ENCODE measurements around the gene CNTNAP1.

Gene CNTNAP1

DNA sequence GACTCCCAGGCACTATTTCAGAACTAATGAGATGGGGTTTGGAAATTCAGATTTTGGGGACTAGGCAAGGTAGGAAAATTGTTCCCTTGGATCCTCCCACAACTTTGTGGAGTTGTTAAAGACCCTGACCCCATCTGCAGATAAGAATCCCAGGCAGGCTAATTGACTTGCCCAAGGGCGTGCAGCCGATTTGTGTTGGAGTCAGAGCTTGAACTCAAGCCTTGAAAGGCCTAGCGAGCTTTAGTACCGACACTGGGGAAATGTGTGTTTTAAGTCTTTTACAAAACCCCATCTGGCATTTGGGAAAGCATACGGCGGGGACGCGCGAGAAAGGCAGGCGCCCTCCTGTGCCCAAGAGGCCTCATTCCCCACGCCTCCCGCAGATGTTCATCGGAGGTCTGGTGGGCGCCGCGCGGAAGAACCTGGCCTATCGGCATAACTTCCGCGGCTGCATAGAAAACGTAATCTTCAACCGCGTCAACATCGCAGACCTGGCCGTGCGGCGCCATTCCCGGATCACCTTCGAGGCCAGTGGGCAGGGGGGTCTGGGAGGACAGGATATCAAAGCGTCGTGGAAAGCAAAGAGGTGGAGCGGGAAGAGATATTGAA lies 4.3 kb downstream of the CNTNAP1 start:
- H3K9me3 Mint-ChIP-seq: no peaks in the 10 kb centered on the region
- no peak overlapping the region for H3K4me3 Mint-ChIP-seq
- ATAC-seq (ENCODE audit: low read depth) (no peak), DNase-seq (ENCODE audit: low spot score in 2 of 2) (no peak)
- H3K4me1 Mint-ChIP-seq: peaks cover 14% of the 10 kb centered on the region
- H3K27ac Mint-ChIP-seq: no peak overlapping the region
- no peaks in the 10 kb centered on the region for H3K27me3 Mint-ChIP-seq
- H3K36me3 Mint-ChIP-seq: peaks cover 8% of the 10 kb centered on the region

DNA sequence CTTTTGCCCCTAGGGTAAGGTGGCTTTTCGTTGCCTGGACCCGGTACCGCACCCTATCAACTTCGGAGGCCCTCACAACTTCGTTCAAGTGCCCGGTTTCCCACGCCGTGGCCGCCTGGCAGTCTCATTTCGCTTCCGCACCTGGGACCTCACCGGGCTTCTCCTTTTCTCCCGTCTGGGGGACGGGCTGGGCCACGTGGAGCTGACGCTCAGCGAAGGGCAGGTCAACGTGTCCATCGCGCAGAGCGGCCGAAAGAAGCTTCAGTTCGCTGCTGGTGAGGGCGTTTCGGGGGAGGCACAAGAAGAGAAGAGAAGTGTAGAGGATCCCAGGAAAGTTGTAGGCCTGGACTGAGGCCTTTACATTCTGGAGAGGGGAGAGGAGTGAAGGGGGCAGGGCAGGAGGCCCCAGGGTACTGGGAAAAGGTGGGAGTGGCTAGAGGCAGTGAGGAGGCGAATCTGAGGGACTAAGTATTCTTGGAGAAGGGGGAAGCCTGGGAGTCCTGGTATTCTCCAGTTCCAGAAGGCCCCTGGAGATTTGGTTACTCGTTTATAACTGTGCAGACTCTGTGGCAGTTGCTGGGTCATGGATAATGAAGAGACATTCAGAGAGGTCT lies 5.5 kb downstream of the CNTNAP1 start:
- H3K4me3 Mint-ChIP-seq: no peak overlapping the region
- no peak overlapping the region for H3K27ac Mint-ChIP-seq
- DNase-seq (ENCODE audit: low spot score in 2 of 2) (no peak), ATAC-seq (ENCODE audit: low read depth) (no peak)
- no peaks in the 10 kb centered on the region for H3K9me3 Mint-ChIP-seq
- peaks cover 7% of the 10 kb centered on the region for H3K4me1 Mint-ChIP-seq
- H3K27me3 Mint-ChIP-seq: no peaks in the 10 kb centered on the region
- H3K36me3 Mint-ChIP-seq: peaks cover 10% of the 10 kb centered on the region

DNA sequence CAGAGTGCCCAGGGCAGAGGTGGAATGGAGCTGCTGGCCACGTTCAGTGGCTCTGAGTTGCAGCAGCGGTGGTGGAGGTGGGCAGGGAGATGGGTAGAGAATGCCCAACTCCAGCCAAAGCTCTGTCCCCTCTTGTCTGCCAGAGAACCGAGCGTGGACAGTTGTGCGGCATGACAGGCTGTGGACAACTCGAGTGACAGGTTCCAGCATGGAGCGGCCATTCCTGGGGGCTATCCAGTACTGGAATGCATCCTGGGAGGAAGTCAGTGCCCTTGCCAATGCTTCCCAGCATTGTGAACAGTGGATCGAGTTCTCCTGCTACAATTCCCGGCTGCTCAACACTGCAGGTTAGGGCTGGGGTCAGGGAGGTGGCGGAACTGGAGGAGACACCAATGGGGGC lies 8.3 kb downstream of the CNTNAP1 start:
- Mint-ChIP-seq H3K27ac (no peak overlapping the region), H3K9me3 (no peaks in the 10 kb centered on the region)

DNA sequence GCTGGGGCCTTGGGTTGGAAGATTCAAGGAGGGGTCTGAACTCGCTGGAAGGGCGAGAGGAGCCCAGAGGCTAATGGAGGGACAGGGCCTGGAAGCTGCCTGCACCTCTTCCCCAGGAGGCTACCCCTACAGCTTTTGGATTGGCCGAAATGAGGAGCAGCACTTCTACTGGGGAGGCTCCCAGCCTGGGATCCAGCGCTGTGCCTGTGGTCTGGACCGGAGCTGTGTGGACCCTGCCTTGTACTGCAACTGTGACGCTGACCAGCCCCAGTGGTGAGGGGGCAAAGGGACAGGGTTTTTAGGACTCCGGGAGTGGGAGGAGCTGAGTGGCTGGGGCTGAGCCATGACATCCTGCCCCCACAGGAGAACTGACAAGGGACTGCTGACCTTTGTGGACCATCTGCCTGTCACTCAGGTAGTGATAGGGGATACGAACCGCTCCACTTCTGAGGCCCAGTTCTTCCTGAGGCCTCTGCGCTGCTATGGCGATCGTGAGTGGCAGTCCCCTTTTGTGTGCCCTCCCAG lies 8.8 kb downstream of the CNTNAP1 start:
- Mint-ChIP-seq H3K4me1 (no peaks in the 10 kb centered on the region), H3K4me3 (no peak overlapping the region), H3K36me3 (peaks cover 13% of the 10 kb centered on the region), H3K27ac (no peak overlapping the region), H3K27me3 (no peaks in the 10 kb centered on the region), H3K9me3 (no peaks in the 10 kb centered on the region)
- DNase-seq (ENCODE audit: low spot score in 2 of 2): no peak
- ATAC-seq (ENCODE audit: low read depth): no peak

More for the DNA sequence above, 8.3 kb downstream of the CNTNAP1 start:
- Mint-ChIP-seq H3K4me1 (no peaks in the 10 kb centered on the region), H3K36me3 (peaks cover 11% of the 10 kb centered on the region), H3K27me3 (no peaks in the 10 kb centered on the region), H3K4me3 (no peak overlapping the region)
- ATAC-seq (ENCODE audit: low read depth): no peak
- no peak for DNase-seq (ENCODE audit: low spot score in 2 of 2)

DNA sequence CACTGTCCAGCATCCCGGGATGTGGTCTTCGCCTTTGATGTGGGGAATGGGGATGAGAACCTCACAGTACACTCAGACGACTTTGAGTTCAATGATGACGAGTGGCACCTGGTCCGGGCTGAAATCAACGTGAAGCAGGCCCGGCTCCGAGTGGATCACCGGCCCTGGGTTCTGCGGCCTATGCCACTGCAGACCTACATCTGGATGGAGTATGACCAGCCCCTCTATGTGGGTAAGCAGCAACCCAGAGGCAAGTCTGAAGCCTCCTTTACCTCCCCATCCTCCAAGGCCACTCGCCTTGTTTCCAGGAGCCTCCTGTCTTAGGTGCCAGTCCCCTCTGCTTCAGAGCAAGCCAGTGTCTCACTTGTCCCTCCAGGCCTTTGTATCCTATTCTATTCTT lies 10.2 kb downstream of the CNTNAP1 start:
- Mint-ChIP-seq H3K4me3 (no peak overlapping the region), H3K27me3 (no peaks in the 10 kb centered on the region), H3K27ac (no peak overlapping the region), H3K4me1 (no peaks in the 10 kb centered on the region), H3K9me3 (no peaks in the 10 kb centered on the region), H3K36me3 (peaks cover 9% of the 10 kb centered on the region)
- no peak for DNase-seq (ENCODE audit: low spot score in 2 of 2)
- no peak for ATAC-seq (ENCODE audit: low read depth)

DNA sequence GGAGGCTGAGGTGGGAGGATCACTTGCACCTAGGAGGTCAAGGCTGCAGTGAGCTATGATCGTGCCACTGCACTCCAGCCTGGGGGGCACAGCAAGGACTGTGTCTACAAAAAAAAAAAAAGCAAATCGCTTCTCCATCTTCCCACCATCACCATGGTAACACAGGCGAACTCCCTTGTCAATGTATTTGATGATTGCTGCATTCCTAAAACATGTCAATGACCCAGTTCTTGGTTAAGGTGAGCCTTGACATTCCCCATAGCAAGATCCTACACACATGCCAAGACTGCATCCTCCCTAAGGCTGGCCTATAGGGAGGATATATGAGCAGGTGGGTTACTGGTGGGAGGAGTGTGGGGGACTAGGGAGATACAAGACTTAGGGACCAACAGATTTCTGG lies 12.2 kb downstream of the CNTNAP1 start:
- H3K27me3 Mint-ChIP-seq: no peaks in the 10 kb centered on the region
- no peaks in the 10 kb centered on the region for H3K4me1 Mint-ChIP-seq
- H3K27ac Mint-ChIP-seq: no peak overlapping the region
- DNase-seq (ENCODE audit: low spot score in 2 of 2): no peak
- no peaks in the 10 kb centered on the region for H3K9me3 Mint-ChIP-seq
- ATAC-seq (ENCODE audit: low read depth): no peak
- H3K4me3 Mint-ChIP-seq: no peak overlapping the region
- H3K36me3 Mint-ChIP-seq: peaks cover 15% of the 10 kb centered on the region

DNA sequence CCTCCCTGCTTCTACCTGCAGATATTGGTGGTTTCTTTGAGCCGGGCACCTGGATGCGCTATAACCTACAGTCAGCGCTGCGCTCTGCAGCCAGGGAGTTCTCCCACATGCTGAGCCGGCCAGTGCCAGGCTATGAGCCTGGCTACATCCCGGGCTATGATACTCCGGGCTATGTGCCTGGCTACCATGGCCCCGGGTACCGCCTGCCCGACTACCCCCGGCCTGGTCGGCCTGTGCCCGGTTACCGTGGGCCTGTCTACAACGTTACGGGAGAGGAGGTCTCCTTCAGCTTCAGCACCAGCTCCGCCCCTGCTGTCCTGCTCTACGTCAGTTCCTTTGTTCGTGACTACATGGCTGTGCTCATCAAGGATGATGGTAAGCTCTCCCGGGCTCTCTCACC lies 13.2 kb downstream of the CNTNAP1 start:
- Mint-ChIP-seq H3K4me3 (no peak overlapping the region), H3K27ac (no peak overlapping the region), H3K4me1 (no peaks in the 10 kb centered on the region), H3K9me3 (no peaks in the 10 kb centered on the region), H3K36me3 (peaks cover 15% of the 10 kb centered on the region), H3K27me3 (no peaks in the 10 kb centered on the region)
- DNase-seq (ENCODE audit: low spot score in 2 of 2) (no peak), ATAC-seq (ENCODE audit: low read depth) (no peak)

DNA sequence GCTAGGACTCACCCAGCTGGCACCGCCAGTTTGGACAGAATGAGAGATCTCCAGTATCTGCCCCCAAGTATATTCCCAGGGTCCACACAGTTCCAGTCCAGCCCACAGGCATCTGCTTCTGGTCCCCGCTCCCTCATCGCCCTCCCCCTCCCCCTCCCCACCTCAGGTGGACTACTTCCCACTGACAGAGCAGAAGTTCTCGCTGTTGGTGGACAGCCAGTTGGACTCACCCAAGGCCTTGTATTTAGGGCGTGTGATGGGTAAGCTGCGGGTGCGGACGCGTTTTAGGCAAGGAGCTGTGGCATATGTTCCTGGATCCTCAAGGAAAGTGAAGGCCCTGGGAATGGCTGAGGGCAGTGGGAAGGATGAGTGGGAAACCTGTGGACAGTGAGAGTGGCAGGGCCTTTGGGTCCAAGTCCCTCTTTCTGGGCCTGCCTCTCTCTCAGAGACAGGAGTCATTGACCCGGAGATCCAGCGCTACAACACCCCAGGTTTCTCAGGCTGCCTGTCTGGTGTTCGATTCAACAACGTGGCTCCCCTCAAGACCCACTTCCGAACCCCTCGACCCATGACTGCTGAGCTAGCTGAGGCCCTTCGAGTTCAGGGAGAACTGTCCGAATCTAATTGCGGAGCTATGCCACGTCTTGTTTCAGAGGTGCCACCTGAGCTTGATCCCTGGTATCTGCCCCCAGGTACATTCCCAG lies 14.9 kb downstream of the CNTNAP1 start:
- ATAC-seq (ENCODE audit: low read depth) (no peak), DNase-seq (ENCODE audit: low spot score in 2 of 2) (no peak)
- Mint-ChIP-seq H3K9me3 (no peaks in the 10 kb centered on the region), H3K27ac (no peak overlapping the region), H3K4me3 (no peak overlapping the region), H3K27me3 (no peaks in the 10 kb centered on the region), H3K36me3 (peaks cover 12% of the 10 kb centered on the region), H3K4me1 (peaks cover 2% of the 10 kb centered on the region)

DNA sequence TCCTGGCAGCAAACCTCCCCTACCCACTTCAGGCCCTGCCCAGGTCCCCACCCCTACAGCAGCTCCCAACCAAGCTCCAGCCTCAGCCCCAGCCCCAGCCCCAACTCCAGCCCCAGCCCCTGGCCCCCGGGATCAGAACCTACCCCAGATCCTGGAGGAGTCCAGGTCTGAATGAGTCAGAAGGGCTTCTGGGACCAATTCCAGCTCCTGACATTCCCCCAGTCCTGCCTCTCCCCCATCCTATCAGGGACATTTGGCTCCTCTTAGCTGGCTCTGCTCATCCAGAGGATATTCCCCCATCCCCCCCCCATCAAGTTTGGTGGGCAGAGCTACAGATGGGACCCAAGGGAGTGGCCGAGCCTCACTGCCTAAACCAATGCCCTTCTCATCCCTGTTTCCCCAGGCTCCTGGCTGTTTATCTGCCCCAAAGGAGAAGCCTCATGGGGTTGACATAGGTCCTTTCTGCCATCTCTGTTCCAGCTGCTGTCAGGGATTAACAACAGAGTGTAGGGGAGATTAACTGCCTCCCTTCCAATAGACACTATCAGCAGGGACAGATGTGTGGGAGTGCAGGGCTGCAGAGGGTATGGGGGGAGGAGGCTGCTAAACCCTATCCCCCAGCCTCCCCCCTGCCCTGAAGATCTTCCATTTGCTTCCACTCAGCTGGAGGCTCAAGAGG lies 16.5 kb downstream of the CNTNAP1 start:
- H3K9me3 Mint-ChIP-seq: no peaks in the 10 kb centered on the region
- no peaks in the 10 kb centered on the region for H3K27me3 Mint-ChIP-seq
- H3K4me3 Mint-ChIP-seq: no peak overlapping the region
- peaks cover 20% of the 10 kb centered on the region for H3K36me3 Mint-ChIP-seq
- H3K27ac Mint-ChIP-seq: no peak overlapping the region
- DNase-seq (ENCODE audit: low spot score in 2 of 2): no peak
- ATAC-seq (ENCODE audit: low read depth): no peak
- peaks cover 8% of the 10 kb centered on the region for H3K4me1 Mint-ChIP-seq

DNA sequence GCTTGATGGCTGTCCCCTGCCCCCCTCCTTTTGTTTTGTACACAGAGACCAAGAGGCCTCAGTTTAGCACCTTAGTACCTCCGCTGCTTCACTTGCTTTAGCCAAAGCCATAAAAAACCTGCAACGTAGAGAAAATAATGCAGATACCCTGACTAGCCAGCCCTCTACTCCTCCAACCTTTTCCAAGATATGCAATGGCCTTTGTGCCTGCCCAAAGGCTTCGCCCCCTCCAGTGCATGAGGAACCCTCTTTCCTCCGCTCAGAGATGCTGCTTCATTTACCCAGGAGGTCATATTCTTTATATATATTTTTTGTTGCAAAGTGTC lies 17.0 kb downstream of the CNTNAP1 start:
- DNase-seq (ENCODE audit: low spot score in 2 of 2) (no peak), ATAC-seq (ENCODE audit: low read depth) (no peak)
- no peak overlapping the region for H3K4me3 Mint-ChIP-seq
- no peaks in the 10 kb centered on the region for H3K27me3 Mint-ChIP-seq
- no peak overlapping the region for H3K27ac Mint-ChIP-seq
- peaks cover 11% of the 10 kb centered on the region for H3K4me1 Mint-ChIP-seq
- peaks cover 23% of the 10 kb centered on the region for H3K36me3 Mint-ChIP-seq
- no peaks in the 10 kb centered on the region for H3K9me3 Mint-ChIP-seq

DNA sequence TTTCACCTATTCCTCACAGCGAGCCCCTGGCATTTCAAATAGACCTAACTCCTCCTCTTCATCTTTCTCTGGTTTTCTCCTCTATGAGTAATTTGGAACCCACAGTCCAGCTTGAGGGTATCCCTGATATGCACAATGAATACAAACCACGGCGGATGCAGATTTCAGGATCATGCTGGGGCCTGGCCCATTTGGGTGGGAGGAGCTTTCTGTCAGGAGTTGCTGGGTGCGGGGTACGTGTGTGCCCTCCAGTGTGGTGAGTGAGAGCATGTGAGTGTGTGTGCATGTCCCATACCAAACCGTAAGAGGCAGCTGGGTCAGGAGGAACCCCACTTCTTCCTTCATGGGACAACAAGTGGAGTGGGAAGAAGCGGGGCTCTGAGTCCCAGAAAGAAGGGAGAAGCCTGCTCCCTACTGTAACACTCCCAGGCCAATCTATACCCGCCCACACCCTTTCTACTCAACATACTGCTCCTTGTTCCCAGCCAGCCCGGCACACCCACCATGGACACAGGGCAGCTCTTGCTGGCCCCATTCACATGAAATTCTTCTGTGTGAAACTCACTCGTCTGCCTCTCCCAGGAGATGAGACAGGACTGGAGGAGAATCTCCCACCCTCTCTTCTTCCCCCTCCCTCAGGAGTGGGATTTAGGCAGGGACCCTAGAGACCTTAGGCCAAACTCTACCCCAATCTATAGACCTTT lies 18.4 kb downstream of the CNTNAP1 start:
- H3K36me3 Mint-ChIP-seq: peaks cover 26% of the 10 kb centered on the region
- H3K27ac Mint-ChIP-seq: no peak overlapping the region
- DNase-seq (ENCODE audit: low spot score in 2 of 2) (no peak), ATAC-seq (ENCODE audit: low read depth) (no peak)
- no peaks in the 10 kb centered on the region for H3K27me3 Mint-ChIP-seq
- H3K4me3 Mint-ChIP-seq: no peak overlapping the region
- peaks cover 19% of the 10 kb centered on the region for H3K4me1 Mint-ChIP-seq
- H3K9me3 Mint-ChIP-seq: no peaks in the 10 kb centered on the region

DNA sequence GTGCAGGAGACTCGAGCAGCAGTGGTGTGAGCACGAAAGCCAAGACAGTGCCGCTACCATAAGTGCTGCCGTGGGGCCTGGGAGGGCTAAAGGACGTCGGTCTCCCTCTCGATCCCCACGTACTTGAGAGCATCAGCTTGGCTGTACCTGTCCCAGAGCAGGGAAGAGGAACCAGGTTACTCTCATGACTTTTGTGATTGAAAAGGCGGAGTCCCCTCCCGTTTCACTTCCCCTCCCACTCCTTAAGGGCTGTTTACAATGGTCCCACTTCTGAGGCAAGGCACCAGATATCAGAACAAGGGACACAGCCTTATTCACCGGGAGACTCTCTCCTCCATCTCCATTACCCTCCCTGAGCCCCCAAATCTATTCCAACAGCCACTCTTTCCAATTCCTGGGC lies 20.1 kb downstream of the CNTNAP1 start:
- Mint-ChIP-seq H3K9me3 (no peaks in the 10 kb centered on the region), H3K27me3 (no peaks in the 10 kb centered on the region), H3K27ac (peak overlapping the region; percentile 31), H3K36me3 (peaks cover 24% of the 10 kb centered on the region), H3K4me1 (peaks cover 27% of the 10 kb centered on the region), H3K4me3 (peak overlapping the region; percentile 54)
- ATAC-seq (ENCODE audit: low read depth) (peak; percentile 65), DNase-seq (ENCODE audit: low spot score in 2 of 2) (no peak)

DNA sequence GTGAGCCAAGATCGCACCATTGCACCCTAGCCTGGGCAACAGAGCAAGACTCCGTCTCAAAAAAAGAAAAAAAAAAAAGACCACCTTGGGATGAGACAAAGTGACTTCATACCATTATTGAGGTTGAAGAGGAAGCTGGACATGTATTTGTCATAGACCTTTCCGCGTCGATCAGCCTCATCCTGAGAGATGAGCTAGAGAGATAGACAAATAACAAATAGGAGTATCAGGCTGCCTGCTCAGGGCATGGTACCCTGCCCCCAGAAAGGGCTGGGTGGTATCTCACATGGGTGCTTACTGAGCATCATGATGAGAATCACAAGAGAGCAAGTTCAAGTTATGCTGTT lies 22.1 kb downstream of the CNTNAP1 start:
- ATAC-seq (ENCODE audit: low read depth): peak; percentile 21
- no peak for DNase-seq (ENCODE audit: low spot score in 2 of 2)
- peaks cover 32% of the 10 kb centered on the region for H3K4me1 Mint-ChIP-seq
- peak overlapping the region; percentile 69 for H3K4me3 Mint-ChIP-seq
- no peaks in the 10 kb centered on the region for H3K27me3 Mint-ChIP-seq
- H3K27ac Mint-ChIP-seq: peak overlapping the region; percentile 91
- H3K36me3 Mint-ChIP-seq: peaks cover 31% of the 10 kb centered on the region
- H3K9me3 Mint-ChIP-seq: no peaks in the 10 kb centered on the region
